Measurements from ENCODE around the gene IRAK4. TPM values are rescaled to one million over a fixed set of nuclear protein-coding genes. Genes with fewer than 3 reads are reported as not detected.
"Not testable (repeated sequence)": the region's sequence is repeated elsewhere in the genome, so short reads cannot be mapped to it uniquely, and the experiment has no call there.

Gene IRAK4
- total RNA-seq, 1 donor, result 20.3 TPM

DNA sequence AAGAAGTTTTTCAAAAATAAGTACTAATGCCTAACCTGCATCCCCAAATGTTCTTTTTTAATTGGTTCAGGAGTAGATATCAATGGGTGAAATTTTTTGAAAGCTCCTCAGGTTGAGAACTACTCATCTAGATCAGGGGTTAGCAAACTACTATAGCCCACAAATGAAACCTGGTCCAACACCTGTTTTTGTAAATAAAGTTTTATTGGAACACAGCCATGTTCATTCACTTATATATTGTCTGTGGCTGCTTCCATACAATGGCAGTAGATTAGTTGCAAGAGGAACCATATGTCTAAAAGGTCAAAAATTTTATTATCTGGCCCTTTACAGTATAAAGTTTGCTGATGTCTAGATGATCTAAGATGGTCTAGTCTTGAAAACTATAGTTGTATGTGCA lies 13.9 kb upstream of the IRAK4 start:
- H3K4me3 ChIP-seq (ENCODE audit: low read depth, low read length), result no peak overlapping the region
- DNase-seq (ENCODE audit: low read depth), result no peak
- TF ChIP-seq, protein P1, sequence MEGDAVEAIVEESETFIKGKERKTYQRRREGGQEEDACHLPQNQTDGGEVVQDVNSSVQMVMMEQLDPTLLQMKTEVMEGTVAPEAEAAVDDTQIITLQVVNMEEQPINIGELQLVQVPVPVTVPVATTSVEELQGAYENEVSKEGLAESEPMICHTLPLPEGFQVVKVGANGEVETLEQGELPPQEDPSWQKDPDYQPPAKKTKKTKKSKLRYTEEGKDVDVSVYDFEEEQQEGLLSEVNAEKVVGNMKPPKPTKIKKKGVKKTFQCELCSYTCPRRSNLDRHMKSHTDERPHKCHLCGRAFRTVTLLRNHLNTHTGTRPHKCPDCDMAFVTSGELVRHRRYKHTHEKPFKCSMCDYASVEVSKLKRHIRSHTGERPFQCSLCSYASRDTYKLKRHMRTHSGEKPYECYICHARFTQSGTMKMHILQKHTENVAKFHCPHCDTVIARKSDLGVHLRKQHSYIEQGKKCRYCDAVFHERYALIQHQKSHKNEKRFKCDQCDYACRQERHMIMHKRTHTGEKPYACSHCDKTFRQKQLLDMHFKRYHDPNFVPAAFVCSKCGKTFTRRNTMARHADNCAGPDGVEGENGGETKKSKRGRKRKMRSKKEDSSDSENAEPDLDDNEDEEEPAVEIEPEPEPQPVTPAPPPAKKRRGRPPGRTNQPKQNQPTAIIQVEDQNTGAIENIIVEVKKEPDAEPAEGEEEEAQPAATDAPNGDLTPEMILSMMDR (IDR thresholded peaks at IDR 0.05; ENCODE audit: insufficient read depth, low read depth, low read length), result no peak

DNA sequence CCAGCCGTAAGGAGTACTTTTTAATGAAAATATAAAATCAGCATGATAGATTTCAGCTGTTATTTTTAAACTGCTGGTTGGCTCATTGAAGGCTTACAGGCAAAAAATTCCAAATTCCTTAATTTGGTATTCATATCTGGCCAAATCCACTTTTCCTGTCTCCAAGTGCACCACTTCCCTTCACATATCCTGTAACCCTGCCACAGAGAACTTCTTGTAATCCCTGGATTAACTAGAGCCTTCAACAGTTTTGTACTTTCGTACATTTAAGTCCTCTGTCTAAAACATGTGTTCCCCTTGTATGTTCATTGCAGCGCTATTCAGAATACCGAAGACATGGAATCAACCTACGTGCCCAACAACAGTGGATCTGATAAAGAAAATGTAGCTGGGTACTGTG lies 9.7 kb upstream of the IRAK4 start:
- no peak overlapping the region for H3K4me3 ChIP-seq (ENCODE audit: low read depth, low read length)
- peak; percentile 86 for DNase-seq (ENCODE audit: low read depth)
- TF ChIP-seq, protein P1 (IDR thresholded peaks at IDR 0.05; ENCODE audit: insufficient read depth, low read depth, low read length), result no peak

DNA sequence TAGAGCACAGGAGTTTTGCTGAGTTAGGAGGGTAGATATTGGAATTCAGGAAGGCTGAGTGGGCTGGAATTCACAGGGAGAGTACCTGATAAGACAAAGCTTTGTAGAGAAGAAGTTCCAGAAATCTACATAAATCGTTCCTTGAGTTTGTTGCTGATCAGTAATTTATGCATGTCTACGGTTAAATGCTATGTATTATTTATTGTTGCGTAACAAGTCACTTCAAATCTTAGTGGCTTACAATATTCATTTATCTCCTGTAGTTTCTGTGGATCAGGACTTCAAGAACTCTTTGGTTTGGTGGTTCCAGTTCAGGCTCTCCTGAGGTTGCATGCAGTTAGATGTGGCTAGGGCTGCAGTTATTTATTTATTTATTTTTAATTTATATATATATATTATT lies 7.9 kb upstream of the IRAK4 start:
- H3K4me3 ChIP-seq (ENCODE audit: low read depth, low read length), result no peak overlapping the region
- TF ChIP-seq, protein P1 (IDR thresholded peaks at IDR 0.05; ENCODE audit: insufficient read depth, low read depth, low read length), result no peak
- DNase-seq (ENCODE audit: low read depth), result no peak

DNA sequence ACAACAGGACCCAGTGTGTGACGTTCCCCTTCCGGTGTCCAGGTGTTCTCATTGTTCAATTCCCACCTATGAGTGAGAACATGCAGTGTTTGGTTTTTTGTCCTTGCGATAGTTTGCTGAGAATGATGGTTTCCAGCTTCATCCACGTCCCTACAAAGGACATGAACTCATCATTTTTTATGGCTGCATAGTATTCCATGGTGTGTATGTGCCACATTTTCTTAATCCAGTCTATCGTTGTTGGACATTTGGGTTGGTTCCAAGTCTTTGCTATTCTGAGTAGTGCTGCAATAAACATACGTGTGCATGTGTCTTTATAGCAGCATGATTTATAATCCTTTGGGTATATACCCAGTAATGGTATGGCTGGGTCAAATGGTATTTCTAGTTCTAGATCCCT lies 7.4 kb upstream of the IRAK4 start:
- H3K4me3 ChIP-seq (ENCODE audit: low read depth, low read length); DNase-seq (ENCODE audit: low read depth): not testable (repeated sequence)

DNA sequence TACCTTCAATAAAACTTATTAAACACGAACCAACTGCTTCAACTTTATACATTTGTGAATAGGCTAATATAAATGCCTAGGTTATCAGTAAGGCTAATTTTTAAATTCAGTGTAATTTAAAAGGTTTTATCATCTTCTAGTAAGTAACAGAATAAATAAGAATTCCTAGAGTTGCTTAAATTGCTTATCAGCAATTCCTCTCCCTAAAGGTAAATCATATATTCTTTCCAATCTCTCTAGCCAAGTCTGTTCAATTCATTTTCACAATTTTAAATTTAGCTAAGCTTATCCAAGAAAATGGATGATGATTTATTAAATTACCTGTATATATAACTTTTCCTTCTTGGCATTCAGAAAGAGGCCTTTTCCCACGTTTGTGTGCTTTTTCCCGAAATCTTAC lies 4.7 kb upstream of the IRAK4 start:
- H3K4me3 ChIP-seq (ENCODE audit: low read depth, low read length), result no peak overlapping the region
- DNase-seq (ENCODE audit: low read depth), result no peak
- TF ChIP-seq, protein P1 (IDR thresholded peaks at IDR 0.05; ENCODE audit: insufficient read depth, low read depth, low read length), result no peak

DNA sequence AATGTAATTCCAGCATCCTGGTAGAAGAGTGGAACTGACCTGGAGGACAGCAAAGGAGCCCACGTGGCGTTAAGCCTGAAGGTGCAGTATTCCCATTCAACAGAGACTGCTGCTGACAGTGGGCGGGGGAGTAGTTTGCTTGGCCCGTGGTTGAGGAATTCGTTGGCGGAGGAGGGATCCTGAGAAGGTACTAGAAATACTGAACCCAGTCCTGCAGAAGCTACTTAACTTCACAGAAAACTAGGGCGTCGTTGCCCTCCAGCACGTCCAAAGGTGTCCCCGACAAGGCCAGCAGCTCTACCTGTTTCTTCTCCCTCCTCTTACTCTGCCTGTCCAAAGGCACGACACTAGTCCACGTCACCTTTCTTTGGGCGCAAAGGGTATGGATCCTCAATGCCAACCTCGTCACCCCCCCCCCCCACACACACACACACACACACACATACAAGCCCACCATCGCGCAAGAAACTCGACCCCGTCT lies 464 bp upstream of the IRAK4 start:
- DNase-seq (ENCODE audit: low read depth), result peak; percentile 43
- H3K4me3 ChIP-seq (ENCODE audit: low read depth, low read length), result peak overlapping the region; percentile 87
- TF ChIP-seq, protein P1 (IDR thresholded peaks at IDR 0.05; ENCODE audit: insufficient read depth, low read depth, low read length), result no peak

DNA sequence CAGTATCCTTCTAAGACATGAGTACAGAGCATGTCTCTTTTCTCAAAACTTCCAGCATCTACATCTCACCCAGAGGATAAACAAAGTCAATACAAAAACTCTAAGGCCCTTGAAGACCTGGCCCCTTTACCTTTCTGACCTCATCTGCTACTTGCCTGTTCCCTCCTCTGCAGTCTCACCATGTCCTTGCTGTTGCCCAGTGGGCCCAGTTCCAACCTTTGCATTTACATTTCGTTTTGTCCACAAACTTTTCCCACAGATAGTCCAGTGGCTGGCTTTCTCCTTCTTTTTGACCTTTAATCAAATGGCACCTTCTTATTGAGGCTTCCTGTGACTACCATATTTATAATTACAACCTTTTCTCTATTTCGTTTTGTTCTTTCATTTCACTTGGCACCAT lies 1.6 kb downstream of the IRAK4 start:
- TF ChIP-seq, protein P1 (IDR thresholded peaks at IDR 0.05; ENCODE audit: insufficient read depth, low read depth, low read length), result no peak
- peak overlapping the region; percentile 87 for H3K4me3 ChIP-seq (ENCODE audit: low read depth, low read length)
- no peak for DNase-seq (ENCODE audit: low read depth)
